SK-N-SH (cell line): Measurements from ENCODE around the gene SEMA4B.

Source experiments
- EP300 ChIP-seq, 2 experiments: IDR thresholded peaks; 2 replicates each; pipeline versions ENCODE4 v1.4.0 to v1.6.1; 2012; ENCODE audit warnings: borderline replicate concordance in 1 of 2, low read depth in 1 of 2, low read length in 1 of 2
- GABPA ChIP-seq: IDR thresholded peaks from 2 replicates; pipeline ENCODE4 v1.4.0; 2012; ENCODE audit warnings: low read depth, mild to moderate bottlenecking
- NRF1 ChIP-seq: IDR thresholded peaks from 2 replicates; pipeline ENCODE4 v1.6.1; 2012; ENCODE audit warnings: low read depth, mild to moderate bottlenecking, low read length
- POLR2AphosphoS5 ChIP-seq: IDR thresholded peaks from 2 replicates; pipeline ENCODE4 v1.6.1; 2012; ENCODE audit warnings: low read depth, low read length
- RCOR1 ChIP-seq: fragments of 150-350 bp; IDR thresholded peaks from 2 replicates; pipeline ENCODE4 v1.6.1; 2017; ENCODE audit warnings: antibody characterized with exemption, low read length
- SMC3 ChIP-seq: IDR thresholded peaks from 2 replicates; pipeline ENCODE4 v1.6.1; 2012; ENCODE audit warnings: low read depth, low read length, improper control_type of control experiment
- TCF12 ChIP-seq: IDR thresholded peaks from 2 replicates; pipeline ENCODE4 v1.4.0; 2012
- YY1 ChIP-seq: IDR thresholded peaks from 2 replicates; pipeline ENCODE4 v1.4.0; 2012; ENCODE audit warnings: low read depth, mild to moderate bottlenecking
- TF ChIP-seq, protein P1 (sequence below): fragments of 200-600 bp; sonication (generic); IDR thresholded peaks from 2 replicates; pipeline ENCODE4 v1.6.1; 2017; ENCODE audit warnings: antibody characterized with exemption, mild to moderate bottlenecking, moderate library complexity

GRCh38 chr15:90153658-90154057 lies 47.5 kb upstream of the SEMA4B start:
- TF ChIP-seq SMC3 (no peak), TCF12 (no peak), RCOR1 (no peak), POLR2AphosphoS5 (no peak), YY1 (no peak), GABPA (no peak), NRF1 (no peak), EP300 (IDR thresholded peaks at IDR 0.05; ENCODE audit: borderline replicate concordance in 1 of 2, low read depth in 1 of 2, low read length in 1 of 2) (no peak)
- TF ChIP-seq, protein P1, sequence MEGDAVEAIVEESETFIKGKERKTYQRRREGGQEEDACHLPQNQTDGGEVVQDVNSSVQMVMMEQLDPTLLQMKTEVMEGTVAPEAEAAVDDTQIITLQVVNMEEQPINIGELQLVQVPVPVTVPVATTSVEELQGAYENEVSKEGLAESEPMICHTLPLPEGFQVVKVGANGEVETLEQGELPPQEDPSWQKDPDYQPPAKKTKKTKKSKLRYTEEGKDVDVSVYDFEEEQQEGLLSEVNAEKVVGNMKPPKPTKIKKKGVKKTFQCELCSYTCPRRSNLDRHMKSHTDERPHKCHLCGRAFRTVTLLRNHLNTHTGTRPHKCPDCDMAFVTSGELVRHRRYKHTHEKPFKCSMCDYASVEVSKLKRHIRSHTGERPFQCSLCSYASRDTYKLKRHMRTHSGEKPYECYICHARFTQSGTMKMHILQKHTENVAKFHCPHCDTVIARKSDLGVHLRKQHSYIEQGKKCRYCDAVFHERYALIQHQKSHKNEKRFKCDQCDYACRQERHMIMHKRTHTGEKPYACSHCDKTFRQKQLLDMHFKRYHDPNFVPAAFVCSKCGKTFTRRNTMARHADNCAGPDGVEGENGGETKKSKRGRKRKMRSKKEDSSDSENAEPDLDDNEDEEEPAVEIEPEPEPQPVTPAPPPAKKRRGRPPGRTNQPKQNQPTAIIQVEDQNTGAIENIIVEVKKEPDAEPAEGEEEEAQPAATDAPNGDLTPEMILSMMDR, result no peak
